A549 (cell line): ENCODE measurements around the gene SLX9. TPM values are rescaled to one million over a fixed set of nuclear protein-coding genes. Genes with fewer than 3 reads are reported as not detected.

Experiments used
- ATAC-seq, 2 experiments: fragments of 200-7000 bp in 1 of 2; fragments of >200 bp in 1 of 2; cut with Nextera tagmentation in 1 of 2; cut with Tn5 transposase in 1 of 2; 3 replicates each; pipeline versions ENCODE4 v1.8.0 to v1.9.1; 2018 to 2020; ENCODE audit warnings: mild to moderate bottlenecking in 1 of 2, moderate library complexity in 1 of 2
- CTCF ChIA-PET: fragments of 300-600 bp; sonication (Branson Sonifier 250); formaldehyde crosslinking; extraction: SDS; loops from one replicate; lab custom pipeline; 2021; ENCODE audit warnings: antibody characterized with exemption, inconsistent platforms; lab: Yijun Ruan, JAX
- POLR2A ChIA-PET: fragments of 350-600 bp; formaldehyde crosslinking; extraction: SDS; loops from one replicate; lab custom pipeline; 2021; ENCODE audit warnings: antibody characterized with exemption, inconsistent platforms; lab: Yijun Ruan, JAX
- DNase-seq, 2 experiments: peaks; one replicate each; pipeline versions ENCODE4 v3.0.0 to v3.0.0-alpha.2; 2011 to 2016; ENCODE audit warnings: low read depth in 1 of 2, low spot score in 1 of 2
- FAIRE-seq: peaks from 2 replicates; lab custom pipeline; 2011; peaks lifted over from hg19 to GRCh38; lab: Jason Lieb, UNC
- H3K27ac ChIP-seq, 2 experiments: fragments of >200 bp; sonication (Bioruptor Twin); formaldehyde crosslinking; 3 replicates each; pipeline ENCODE4 v1.5.1; 2016 to 2017
- H3K4me1 ChIP-seq: fragments of >200 bp; sonication (Bioruptor Twin); formaldehyde crosslinking; 3 replicates; pipeline ENCODE4 v1.6.1; 2016
- H3K4me2 ChIP-seq: fragments of >200 bp; sonication (Bioruptor Twin); formaldehyde crosslinking; 3 replicates; pipeline ENCODE4 v1.6.1; 2016
- H3K4me3 ChIP-seq: fragments of >200 bp; sonication (Bioruptor Twin); formaldehyde crosslinking; 3 replicates; pipeline ENCODE4 v1.5.1; 2016
- H3K9me3 ChIP-seq: fragments of >200 bp; sonication (Bioruptor Twin); formaldehyde crosslinking; 3 replicates; pipeline ENCODE4 v1.6.1; 2016
- CHD2 ChIP-seq: fragments of 150-350 bp; IDR thresholded peaks from 2 replicates; pipeline ENCODE4 v1.6.1; 2014; ENCODE audit warnings: low read length; ENCODE audit not compliant: partially characterized antibody
- EHF ChIP-seq: fragments of 250-450 bp; sonication (Bioruptor Pico); IDR thresholded peaks from 2 replicates; pipeline ENCODE4 v1.5.0; 2020; ENCODE audit warnings: mild to moderate bottlenecking
- EP300 ChIP-seq, 2 experiments: fragments of >200 bp; sonication (Bioruptor Twin); formaldehyde crosslinking; IDR thresholded peaks; 2 replicates in 1 of 2; 3 replicates in 1 of 2; pipeline ENCODE4 v1.6.1; 2016 to 2017
- FOSB ChIP-seq: fragments of 250-450 bp; sonication (Bioruptor Pico); IDR thresholded peaks from 2 replicates; pipeline ENCODE4 v1.5.0; 2020; ENCODE audit warnings: mild to moderate bottlenecking, moderate library complexity
- FOSL2 ChIP-seq, 2 experiments: fragments of 450-650 bp in 1 of 2; fragments of >200 bp in 1 of 2; sonication (Bioruptor Twin) in 1 of 2; formaldehyde crosslinking; IDR thresholded peaks; 2 replicates each; pipeline versions ENCODE4 v1.5.0 to v1.6.1; 2016 to 2020; ENCODE audit warnings: mild to moderate bottlenecking in 1 of 2, moderate library complexity in 1 of 2
- GATA3 ChIP-seq: IDR thresholded peaks from 2 replicates; pipeline ENCODE4 v1.6.1; 2012; ENCODE audit warnings: borderline replicate concordance
- HES2 ChIP-seq: fragments of >200 bp; sonication (Bioruptor Twin); formaldehyde crosslinking; IDR thresholded peaks from 2 replicates; pipeline ENCODE4 v1.6.1; 2016
- HEYL ChIP-seq: fragments of 250-450 bp; sonication (Bioruptor Pico); IDR thresholded peaks from 2 replicates; pipeline ENCODE4 v1.8.0; 2021; ENCODE audit warnings: mild to moderate bottlenecking, moderate library complexity
- HOXB5 ChIP-seq: fragments of 250-450 bp; sonication (Bioruptor Pico); IDR thresholded peaks from 2 replicates; pipeline ENCODE4 v1.5.0; 2020; ENCODE audit warnings: mild to moderate bottlenecking, moderate library complexity
- JUNB ChIP-seq: fragments of >200 bp; sonication (Bioruptor Twin); formaldehyde crosslinking; IDR thresholded peaks from 2 replicates; pipeline ENCODE4 v1.6.1; 2016
- KDM5A ChIP-seq: fragments of 200-600 bp; sonication (generic); IDR thresholded peaks from 2 replicates; pipeline ENCODE4 v1.6.1; 2016; ENCODE audit warnings: antibody characterized with exemption, mild to moderate bottlenecking
- MAFK ChIP-seq: fragments of 450-650 bp; IDR thresholded peaks from 2 replicates; pipeline ENCODE4 v1.6.1; 2014; ENCODE audit not compliant: partially characterized antibody
- MYC ChIP-seq: IDR thresholded peaks from 2 replicates; pipeline ENCODE4 v1.6.1; 2012; ENCODE audit warnings: mild to moderate bottlenecking, inconsistent platforms, low read length, improper control_type of control experiment, borderline replicate concordance
- NFE2L2 ChIP-seq: fragments of 150-350 bp; conservative IDR thresholded peaks from 2 replicates; pipeline ENCODE4 v1.6.1; 2014; ENCODE audit warnings: low read length
- POLR2A ChIP-seq: IDR thresholded peaks from 2 replicates; pipeline ENCODE4 v1.6.1; 2012; ENCODE audit warnings: mild to moderate bottlenecking, low read length
- POLR2AphosphoS2 ChIP-seq: conservative IDR thresholded peaks from 2 replicates; pipeline ENCODE4 v1.6.1; 2012; ENCODE audit warnings: low read length, improper control_type of control experiment, inconsistent platforms
- RAD21 ChIP-seq, 2 experiments: fragments of >200 bp in 1 of 2; sonication (Bioruptor Twin) in 1 of 2; formaldehyde crosslinking in 1 of 2; IDR thresholded peaks in 1 of 2; conservative IDR thresholded peaks in 1 of 2; 2 replicates in 1 of 2; 3 replicates in 1 of 2; pipeline ENCODE4 v1.6.1; 2012 to 2018; ENCODE audit warnings: inconsistent platforms in 1 of 2
- RCOR1 ChIP-seq: fragments of 150-350 bp; IDR thresholded peaks from 2 replicates; pipeline ENCODE4 v1.6.1; 2014; ENCODE audit warnings: antibody characterized with exemption, low read length, low read depth
- RNF2 ChIP-seq: fragments of 200-600 bp; sonication (generic); IDR thresholded peaks from 2 replicates; pipeline ENCODE4 v1.6.1; 2016; ENCODE audit warnings: low read depth, mild to moderate bottlenecking, antibody characterized with exemption, moderate library complexity, borderline replicate concordance
- SMC3 ChIP-seq: fragments of >200 bp; sonication (Bioruptor Twin); formaldehyde crosslinking; IDR thresholded peaks from 3 replicates; pipeline ENCODE4 v1.6.1; 2018; ENCODE audit warnings: inconsistent platforms
- SREBF2 ChIP-seq: fragments of 450-650 bp; IDR thresholded peaks from 2 replicates; pipeline ENCODE4 v1.6.1; 2014; ENCODE audit warnings: mild to moderate bottlenecking, moderate library complexity
- USF2 ChIP-seq: fragments of 450-650 bp; IDR thresholded peaks from 2 replicates; pipeline ENCODE4 v1.6.1; 2014; ENCODE audit warnings: antibody characterized with exemption
- ZC3H11A ChIP-seq: fragments of 450-650 bp; IDR thresholded peaks from 2 replicates; pipeline ENCODE4 v1.6.1; 2014; ENCODE audit warnings: antibody characterized with exemption, mild to moderate bottlenecking
- ZSCAN20 ChIP-seq: fragments of 250-450 bp; sonication (Bioruptor Pico); IDR thresholded peaks from 2 replicates; pipeline ENCODE4 v1.8.0; 2022; ENCODE audit warnings: mild to moderate bottlenecking, moderate library complexity
- WGBS: methylation state at CpG from one replicate; pipeline ENCODE4 v1.1.6; 2017; ENCODE audit errors: missing lambda C conversion rate; 5-methylcytosine and 5-hydroxymethylcytosine counted together
- polyA plus RNA-seq, 4 experiments: library from polyadenylated mRNA; depleted of rRNA in 3 of 4; stranded (reverse); fragments of >200 nt; fragmentation: RNase III in 1 of 4; extraction: RNeasy Plus Mini Kit Qiagen cat#74134 plus additional on column Dnase treatment in 1 of 4; gene quantifications; 2 replicates in 3 of 4; 3 replicates in 1 of 4; pipeline ENCODE4 v1.2.3, GENCODE V29; 2011 to 2017
- TF ChIP-seq, protein P1 (sequence below): fragments of 250-450 bp; sonication (Bioruptor Pico); IDR thresholded peaks from 2 replicates; pipeline ENCODE4 v1.5.0; 2020; ENCODE audit warnings: low read depth, mild to moderate bottlenecking, moderate library complexity

Gene SLX9
- polyA plus RNA-seq, 2 of the 4 experiments (the other 2 are of a cell fraction): 26.9 to 40.6 TPM

DNA sequence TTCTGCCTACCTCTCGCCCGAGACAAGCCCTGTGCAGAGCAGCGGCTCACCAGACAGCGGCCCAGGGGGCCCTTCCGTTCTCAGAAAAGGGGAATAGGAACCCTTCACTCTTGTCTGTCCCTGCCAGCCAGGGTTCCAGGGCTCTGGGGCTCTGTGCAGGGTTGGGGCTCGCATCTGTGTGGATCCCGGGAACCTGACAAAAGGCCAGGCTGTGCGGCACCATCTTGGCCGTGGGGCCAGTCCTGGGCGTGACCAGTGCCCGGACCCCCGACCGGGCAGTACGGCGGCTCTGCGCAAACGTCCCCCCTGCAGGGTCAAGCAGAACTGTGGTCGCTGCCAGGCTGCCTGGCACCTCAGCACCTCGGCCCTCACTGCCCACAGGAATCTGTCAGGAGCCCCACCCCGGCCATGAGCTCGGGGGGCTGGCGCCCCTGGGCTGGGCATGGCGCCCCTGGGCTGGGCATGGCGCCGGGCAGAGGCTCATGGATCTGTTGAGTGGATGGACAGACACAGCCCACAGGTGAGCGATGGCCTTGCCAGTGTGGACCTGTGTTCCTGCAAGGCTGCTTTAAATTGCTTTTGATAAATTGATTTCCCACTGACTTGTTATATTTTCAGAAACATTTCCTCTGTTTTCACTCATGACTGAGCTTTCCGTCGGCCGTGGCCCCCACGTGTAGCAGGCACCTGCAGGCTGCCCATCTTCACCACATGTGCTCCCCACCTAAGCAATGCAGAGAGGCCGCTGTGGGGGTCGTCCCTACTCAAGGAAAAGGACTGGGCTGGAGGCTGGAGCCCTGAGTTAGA, 59.0 kb downstream of the SLX9 start:
- no peaks in the 10 kb centered on the region for H3K9me3 ChIP-seq
- H3K4me2 ChIP-seq: no peak overlapping the region
- CTCF ChIA-PET: interaction anchor here (1.1 to 1.7 kb wide), 2 partner anchors 14 to 22 kb away, joined by 3 to 6 read pairs; no protein-coding TSS in a partner anchor
- DNase-seq (no peak), FAIRE-seq (no peak), ATAC-seq (no peak)
- POLR2A ChIA-PET: no interaction called here
- H3K27ac ChIP-seq: no peak overlapping the region
- H3K4me1 ChIP-seq: peaks cover 5% of the 10 kb centered on the region; the same call in 2 of the 3 replicates
- WGBS: 55% methylated on average over 27 of the region's 32 CpGs
- H3K4me3 ChIP-seq: no peak overlapping the region
- TF ChIP-seq ZC3H11A (no peak), EP300 (IDR thresholded peaks at IDR 0.05) (no peak), SMC3 (no peak), KDM5A (no peak), CHD2 (no peak), POLR2AphosphoS2 (no peak), MYC (no peak)

DNA sequence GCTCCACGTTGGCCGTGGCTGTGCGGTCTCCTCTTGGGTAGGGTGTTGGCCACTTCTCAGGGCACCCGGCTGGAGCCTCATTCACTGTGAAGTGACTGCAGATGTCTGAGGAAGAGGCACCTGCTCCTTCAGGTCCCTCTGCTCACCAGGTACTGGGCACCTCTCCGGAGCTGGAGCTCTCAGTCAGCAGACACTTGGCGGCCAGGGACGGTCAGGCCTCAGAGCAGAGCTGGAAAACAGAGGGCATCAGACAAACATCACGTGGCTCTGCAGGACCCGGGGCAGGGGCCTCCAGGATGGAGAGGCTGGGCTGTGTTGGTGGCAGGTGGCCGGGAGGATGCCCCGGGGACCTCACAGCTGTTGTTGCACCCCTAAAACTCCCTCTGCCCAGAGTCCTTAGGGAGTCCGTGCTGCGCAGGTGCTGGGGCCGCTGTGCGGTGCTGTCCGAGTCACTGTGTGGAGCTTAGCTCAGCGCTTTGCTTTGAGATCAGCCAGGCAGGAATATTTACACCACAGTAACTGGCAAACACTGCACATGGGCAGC, 59.7 kb downstream of the SLX9 start:
- 66% methylated on average over 4 of the region's 17 CpGs for WGBS
- Histone ChIP-seq H3K4me1 (peaks cover 5% of the 10 kb centered on the region; the same call in 2 of the 3 replicates), H3K4me3 (no peak overlapping the region), H3K9me3 (no peaks in the 10 kb centered on the region), H3K4me2 (no peak overlapping the region), H3K27ac (no peak overlapping the region)
- no peak for FAIRE-seq
- ATAC-seq: no peak
- ChIA-PET POLR2A (no interaction called here), CTCF (interaction anchor here (1.1 to 1.7 kb wide), 2 partner anchors 13 to 23 kb away, joined by 3 to 6 read pairs; no protein-coding TSS in a partner anchor)
- TF ChIP-seq EP300 (IDR thresholded peaks at IDR 0.05) (no peak), RNF2 (no peak), GATA3 (no peak), POLR2A (no peak), MAFK (no peak), EHF (no peak), RAD21 (conservative IDR thresholded peaks at IDR 0.05 in 1 of 2, IDR thresholded peaks at IDR 0.05 in 1 of 2) (no peak), ZSCAN20 (CRISPR knock-in tag) (no peak), JUNB (no peak), HOXB5 (CRISPR knock-in tag) (no peak), FOSB (no peak)
- TF ChIP-seq, protein P1, sequence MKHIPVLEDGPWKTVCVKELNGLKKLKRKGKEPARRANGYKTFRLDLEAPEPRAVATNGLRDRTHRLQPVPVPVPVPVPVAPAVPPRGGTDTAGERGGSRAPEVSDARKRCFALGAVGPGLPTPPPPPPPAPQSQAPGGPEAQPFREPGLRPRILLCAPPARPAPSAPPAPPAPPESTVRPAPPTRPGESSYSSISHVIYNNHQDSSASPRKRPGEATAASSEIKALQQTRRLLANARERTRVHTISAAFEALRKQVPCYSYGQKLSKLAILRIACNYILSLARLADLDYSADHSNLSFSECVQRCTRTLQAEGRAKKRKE (CRISPR knock-in tag): no peak
- DNase-seq: no peak

DNA sequence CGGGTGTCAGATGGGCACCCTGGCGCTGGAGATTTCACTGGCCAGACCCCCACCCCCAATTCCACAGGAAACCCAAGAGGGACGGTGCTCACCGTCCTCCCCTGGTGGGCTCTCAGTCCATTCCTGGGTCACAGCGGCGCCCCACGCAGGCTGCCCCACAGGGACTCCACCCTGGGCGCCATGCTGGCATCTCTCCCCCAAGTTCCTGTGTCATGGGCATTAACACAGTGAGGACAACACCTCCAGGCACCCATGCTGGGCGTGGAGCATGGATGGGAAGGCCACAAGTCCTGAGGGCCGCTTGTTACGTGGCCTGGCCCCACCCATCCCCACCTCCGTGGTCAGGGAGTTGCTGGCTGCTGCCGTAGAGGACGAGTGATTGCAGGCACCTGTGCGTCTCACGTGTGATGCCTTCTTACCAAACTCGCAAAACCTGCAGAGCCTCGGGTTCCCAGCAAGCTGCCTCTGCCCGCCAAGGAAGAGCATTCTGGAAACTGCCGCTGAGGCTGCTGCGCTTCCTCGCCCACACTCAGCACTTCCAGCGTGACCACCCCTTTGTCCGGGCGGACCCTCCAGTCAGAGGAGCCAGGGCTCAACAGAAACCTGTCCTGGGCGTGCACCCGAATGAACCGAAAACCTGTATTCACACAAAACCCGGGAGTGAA, 60.3 kb downstream of the SLX9 start:
- Histone ChIP-seq H3K9me3 (no peaks in the 10 kb centered on the region), H3K4me1 (peaks cover 5% of the 10 kb centered on the region; the same call in 2 of the 3 replicates), H3K27ac (no peak overlapping the region), H3K4me3 (no peak overlapping the region), H3K4me2 (no peak overlapping the region)
- no peak for ATAC-seq
- DNase-seq: no peak
- WGBS: 85% methylated on average over 13 of the region's 29 CpGs
- ChIA-PET POLR2A (no interaction called here), CTCF (interaction anchor here (1.1 to 1.7 kb wide), 3 partner anchors 13 to 68 kb away, joined by 3 to 6 read pairs (median 3); no protein-coding TSS in a partner anchor)
- no peak for FAIRE-seq
- TF ChIP-seq SMC3: no peak
- TF ChIP-seq NFE2L2: no peak
- TF ChIP-seq HES2: no peak
- no peak for TF ChIP-seq HEYL (CRISPR knock-in tag)
- no peak for TF ChIP-seq FOSL2 (IDR thresholded peaks at IDR 0.05)
- no peak for TF ChIP-seq FOSL2 (CRISPR knock-in tag; IDR thresholded peaks at IDR 0.05)
- TF ChIP-seq RCOR1: no peak
- no peak for TF ChIP-seq SREBF2
- TF ChIP-seq POLR2AphosphoS2: no peak
- no peak for TF ChIP-seq USF2
